KMS-11 (cell line): Measurements from ENCODE around the gene DPF1.

Experiments used
- H2AFZ ChIP-seq: fragments of 200-600 bp; sonication (generic); 2 replicates; pipeline ENCODE4 v1.6.1; 2016; ENCODE audit warnings: antibody characterized with exemption, mixed run types, low read depth
- H3K27ac ChIP-seq: fragments of 200-600 bp; sonication (generic); 2 replicates; pipeline ENCODE4 v1.6.1; 2016; ENCODE audit warnings: mild to moderate bottlenecking, mixed run types
- H3K27me3 ChIP-seq: fragments of 200-600 bp; sonication (generic); 2 replicates; pipeline ENCODE4 v1.6.1; 2017; ENCODE audit warnings: mild to moderate bottlenecking, low read depth, mixed run types, moderate library complexity; ENCODE audit not compliant: insufficient read depth
- H3K36me3 ChIP-seq: fragments of 200-600 bp; sonication (generic); 2 replicates; pipeline ENCODE4 v1.6.1; 2017; ENCODE audit warnings: mild to moderate bottlenecking, mixed run types; ENCODE audit not compliant: insufficient read depth
- H3K4me1 ChIP-seq: fragments of 200-600 bp; sonication (generic); 2 replicates; pipeline ENCODE4 v1.6.1; 2016; ENCODE audit warnings: mild to moderate bottlenecking, low read depth, mixed run types; ENCODE audit not compliant: poor library complexity, severe bottlenecking
- H3K4me2 ChIP-seq: fragments of 200-600 bp; sonication (generic); 2 replicates; pipeline ENCODE4 v1.7.0; 2016; ENCODE audit warnings: mild to moderate bottlenecking, mixed run types
- H3K4me3 ChIP-seq: fragments of 200-600 bp; sonication (generic); IDR thresholded peaks from 2 replicates; pipeline ENCODE4 v1.6.1; 2017; ENCODE audit warnings: low read depth, low read length, mixed read lengths; ENCODE audit not compliant: insufficient read depth
- H3K79me2 ChIP-seq: fragments of 200-600 bp; sonication (generic); 2 replicates; pipeline ENCODE4 v1.6.1; 2016; ENCODE audit warnings: low read depth, mixed run types; ENCODE audit not compliant: insufficient read depth
- H3K9ac ChIP-seq: fragments of 200-600 bp; sonication (generic); 2 replicates; pipeline ENCODE4 v1.6.1; 2016; ENCODE audit warnings: mild to moderate bottlenecking, mixed run types
- H4K20me1 ChIP-seq: fragments of 200-600 bp; sonication (generic); 2 replicates; pipeline ENCODE4 v1.6.1; 2016; ENCODE audit warnings: mild to moderate bottlenecking, mixed run types; ENCODE audit not compliant: insufficient read depth
- TF ChIP-seq, protein P1 (sequence below): fragments of 200-600 bp; sonication (generic); conservative IDR thresholded peaks from 2 replicates; pipeline ENCODE4 v1.6.1; 2017; ENCODE audit warnings: low read depth, mild to moderate bottlenecking, antibody characterized with exemption, low read length, moderate library complexity, mixed read lengths

DPF1 gene

DNA sequence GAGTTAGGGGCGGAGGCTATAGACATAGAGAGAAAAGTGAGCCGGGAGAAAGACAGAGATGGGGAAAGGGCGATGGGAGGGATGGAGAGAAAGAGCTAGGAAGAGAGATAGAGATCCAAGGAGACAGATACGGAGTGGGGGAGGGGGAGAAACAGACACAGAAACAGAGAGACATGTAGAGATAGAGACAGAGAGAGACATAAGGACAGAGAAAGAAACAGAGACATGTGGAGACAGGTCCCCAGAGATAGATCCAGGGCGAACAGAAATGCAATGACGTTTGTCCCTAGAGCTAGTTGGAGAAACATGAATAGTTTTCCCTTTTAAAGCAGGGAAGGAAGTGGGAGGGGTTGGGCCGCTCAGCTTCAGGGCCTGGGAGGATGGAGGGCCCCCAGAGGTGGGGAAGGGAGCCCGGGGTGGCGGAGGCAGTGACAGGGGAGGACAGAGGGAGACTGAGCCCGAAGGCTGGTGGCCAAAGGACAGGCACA, 27.6 kb upstream of the DPF1 start:
- Histone ChIP-seq H3K9ac (no peak overlapping the region), H3K79me2 (no peaks in the 10 kb centered on the region), H3K27me3 (peaks cover 3% of the 10 kb centered on the region; the same call in 1 of the 2 replicates), H3K27ac (no peak overlapping the region), H2AFZ (no peak overlapping the region), H3K36me3 (no peaks in the 10 kb centered on the region), H3K4me1 (no peaks in the 10 kb centered on the region), H4K20me1 (no peaks in the 10 kb centered on the region), H3K4me2 (no peak overlapping the region), H3K4me3 (no peak overlapping the region)
- TF ChIP-seq, protein P1, sequence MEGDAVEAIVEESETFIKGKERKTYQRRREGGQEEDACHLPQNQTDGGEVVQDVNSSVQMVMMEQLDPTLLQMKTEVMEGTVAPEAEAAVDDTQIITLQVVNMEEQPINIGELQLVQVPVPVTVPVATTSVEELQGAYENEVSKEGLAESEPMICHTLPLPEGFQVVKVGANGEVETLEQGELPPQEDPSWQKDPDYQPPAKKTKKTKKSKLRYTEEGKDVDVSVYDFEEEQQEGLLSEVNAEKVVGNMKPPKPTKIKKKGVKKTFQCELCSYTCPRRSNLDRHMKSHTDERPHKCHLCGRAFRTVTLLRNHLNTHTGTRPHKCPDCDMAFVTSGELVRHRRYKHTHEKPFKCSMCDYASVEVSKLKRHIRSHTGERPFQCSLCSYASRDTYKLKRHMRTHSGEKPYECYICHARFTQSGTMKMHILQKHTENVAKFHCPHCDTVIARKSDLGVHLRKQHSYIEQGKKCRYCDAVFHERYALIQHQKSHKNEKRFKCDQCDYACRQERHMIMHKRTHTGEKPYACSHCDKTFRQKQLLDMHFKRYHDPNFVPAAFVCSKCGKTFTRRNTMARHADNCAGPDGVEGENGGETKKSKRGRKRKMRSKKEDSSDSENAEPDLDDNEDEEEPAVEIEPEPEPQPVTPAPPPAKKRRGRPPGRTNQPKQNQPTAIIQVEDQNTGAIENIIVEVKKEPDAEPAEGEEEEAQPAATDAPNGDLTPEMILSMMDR: no peak

DNA sequence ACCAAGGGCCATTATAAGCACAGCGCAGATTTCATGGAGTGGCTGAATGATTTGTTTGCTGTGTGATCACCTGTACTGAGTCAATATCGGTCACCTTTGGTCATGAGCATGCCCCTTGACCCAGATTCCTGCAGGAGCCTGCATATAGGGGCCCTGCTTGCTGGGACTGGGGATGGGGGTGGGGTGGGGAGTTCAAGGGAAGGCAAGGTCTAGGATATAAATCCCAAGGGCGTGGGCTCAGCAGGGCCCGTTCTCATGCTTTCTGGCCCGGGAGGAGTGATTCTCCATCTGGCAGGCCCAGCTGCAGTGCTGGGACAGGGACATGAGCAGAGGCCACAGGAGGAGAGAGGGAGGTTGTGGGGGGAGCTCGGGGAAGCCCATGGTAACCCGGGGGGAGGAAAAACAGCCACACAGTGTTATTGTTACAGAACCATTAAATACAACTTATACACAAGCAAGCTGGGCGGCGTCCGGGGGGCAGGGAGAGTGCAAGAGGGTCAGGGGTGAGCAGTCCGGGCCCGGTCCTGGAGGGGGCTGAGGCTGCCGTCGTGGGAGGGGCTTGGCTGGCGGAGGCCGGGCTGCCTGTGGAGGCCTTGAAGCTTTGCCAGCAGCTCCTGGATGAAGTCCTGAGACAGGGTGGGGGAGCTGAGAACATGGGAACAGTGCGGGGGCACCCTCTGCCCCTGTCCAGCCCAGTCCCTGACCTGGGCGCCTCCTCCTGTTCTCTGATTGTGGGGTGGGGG, 27.0 kb upstream of the DPF1 start:
- Histone ChIP-seq H3K36me3 (no peaks in the 10 kb centered on the region), H3K27me3 (peaks cover 3% of the 10 kb centered on the region; the same call in 1 of the 2 replicates), H2AFZ (no peak overlapping the region), H3K9ac (no peak overlapping the region), H3K4me2 (no peak overlapping the region), H3K4me1 (no peaks in the 10 kb centered on the region), H4K20me1 (no peaks in the 10 kb centered on the region), H3K4me3 (no peak overlapping the region), H3K79me2 (no peaks in the 10 kb centered on the region), H3K27ac (no peak overlapping the region)
- TF ChIP-seq, protein P1: no peak

DNA sequence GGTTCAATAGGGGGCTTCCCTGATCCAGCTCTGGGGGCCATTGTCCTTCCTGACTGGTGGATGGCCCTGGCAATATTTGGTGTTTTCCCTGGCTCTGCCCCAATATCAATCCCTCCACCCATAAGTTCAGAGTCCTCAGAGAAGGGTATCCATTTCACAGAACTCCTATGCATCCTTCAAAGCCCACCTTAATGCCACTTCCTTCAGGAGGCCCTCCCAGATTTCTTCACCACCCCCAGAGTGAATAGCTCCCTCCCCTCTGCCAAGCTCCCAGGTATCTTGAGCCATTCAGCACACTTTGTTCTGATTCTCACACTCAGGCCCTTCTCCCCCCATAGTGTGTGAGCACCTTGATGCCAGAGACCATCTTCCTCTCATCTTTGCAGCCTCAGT, 26.4 kb upstream of the DPF1 start:
- H3K4me1 ChIP-seq: no peaks in the 10 kb centered on the region
- no peaks in the 10 kb centered on the region for H4K20me1 ChIP-seq
- H3K79me2 ChIP-seq: no peaks in the 10 kb centered on the region
- H3K27ac ChIP-seq: no peak overlapping the region
- H3K36me3 ChIP-seq: no peaks in the 10 kb centered on the region
- H3K4me3 ChIP-seq: no peak overlapping the region
- TF ChIP-seq, protein P1: no peak
- H3K27me3 ChIP-seq: peaks cover 3% of the 10 kb centered on the region; the same call in 1 of the 2 replicates
- H3K4me2 ChIP-seq: no peak overlapping the region
- H3K9ac ChIP-seq: no peak overlapping the region
- no peak overlapping the region for H2AFZ ChIP-seq

DNA sequence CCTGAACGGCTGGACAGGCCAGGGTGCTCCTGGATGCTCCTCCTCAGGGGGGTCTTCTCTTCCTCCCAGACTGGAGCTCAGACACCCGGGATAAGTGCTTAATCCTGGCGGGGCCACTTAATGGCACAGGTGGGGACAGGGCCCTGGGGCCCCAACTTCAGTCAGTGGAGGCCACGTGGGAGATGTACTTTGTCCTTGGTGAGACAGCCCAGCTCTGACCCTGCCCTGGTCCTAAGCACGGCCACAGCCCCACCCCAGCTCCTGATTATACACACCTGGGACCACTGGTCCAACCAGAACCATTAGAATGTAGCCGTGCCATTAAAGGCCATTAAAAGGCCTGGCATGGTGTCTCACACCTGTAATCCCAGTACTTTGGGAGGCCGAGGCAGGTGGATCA, 24.4 kb upstream of the DPF1 start:
- Histone ChIP-seq H3K36me3 (no peaks in the 10 kb centered on the region), H3K9ac (no peak overlapping the region), H3K79me2 (no peaks in the 10 kb centered on the region), H3K4me2 (no peak overlapping the region), H3K4me1 (no peaks in the 10 kb centered on the region), H3K4me3 (no peak overlapping the region), H3K27me3 (peaks cover 3% of the 10 kb centered on the region; the same call in 1 of the 2 replicates), H2AFZ (no peak overlapping the region), H4K20me1 (no peaks in the 10 kb centered on the region), H3K27ac (no peak overlapping the region)
- TF ChIP-seq, protein P1: no peak
